ENCODE results near the gene ACTR1B. TPM values are rescaled to one million over a fixed set of nuclear protein-coding genes. Genes with fewer than 3 reads are reported as not detected.
"Not testable (repeated sequence)": the region's sequence is repeated elsewhere in the genome, so short reads cannot be mapped to it uniquely, and the experiment has no call there.

ACTR1B gene
- 39.5 TPM for total RNA-seq

DNA sequence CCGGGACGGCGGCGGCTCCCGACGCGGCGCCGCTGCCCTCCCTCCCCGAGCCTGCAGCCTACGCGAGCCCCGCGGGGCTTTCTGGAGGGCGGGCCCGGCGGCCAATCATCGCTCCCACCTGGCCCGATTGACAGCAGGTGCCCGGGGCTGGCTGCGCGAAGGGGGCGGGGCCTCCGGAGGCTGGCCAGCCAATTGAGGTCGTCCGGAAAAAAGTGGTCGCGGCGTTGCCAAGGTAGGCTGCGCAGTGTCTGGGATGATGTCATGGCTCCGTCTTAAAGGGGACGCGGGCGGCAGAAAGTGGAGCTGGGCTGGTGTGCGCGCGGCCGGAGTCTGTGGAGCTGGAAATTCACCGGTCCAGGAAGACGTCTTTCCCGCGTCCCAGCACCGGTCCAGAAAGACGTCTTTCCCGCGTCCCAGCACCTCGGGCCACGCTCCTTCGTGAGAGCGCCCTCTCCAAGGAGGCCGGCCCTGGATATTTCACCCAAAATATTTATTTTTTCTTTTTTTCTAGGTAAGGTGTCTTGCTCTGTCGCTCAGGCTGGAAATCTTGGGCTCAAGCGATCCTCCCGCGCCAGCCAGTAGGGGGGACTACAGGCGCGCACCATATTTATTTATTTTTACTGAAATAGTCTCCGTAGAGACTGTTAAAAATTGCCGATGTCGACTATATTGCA lies at the start of gene ACTR1B:
ACTR1B (minus strand) TSS at position 83 of the 674 bp plus-strand sequence. CDS start 154 bp downstream, outside the sequence.
- Histone ChIP-seq H3K4me3 (peak within 1 kb of the TSS; percentile 80 to 100), H3K4me1 (peaks cover 42% of the 10 kb centered on the region), H3K27me3 (no peaks in the 10 kb centered on the region), H3K27ac (peak within 1 kb of the TSS; percentile 97), H3K36me3 (peaks cover 0 to 2% of the 10 kb centered on the region in 2 donors), H3K9me3 (no peaks in the 10 kb centered on the region)
- TF ChIP-seq, protein P1, sequence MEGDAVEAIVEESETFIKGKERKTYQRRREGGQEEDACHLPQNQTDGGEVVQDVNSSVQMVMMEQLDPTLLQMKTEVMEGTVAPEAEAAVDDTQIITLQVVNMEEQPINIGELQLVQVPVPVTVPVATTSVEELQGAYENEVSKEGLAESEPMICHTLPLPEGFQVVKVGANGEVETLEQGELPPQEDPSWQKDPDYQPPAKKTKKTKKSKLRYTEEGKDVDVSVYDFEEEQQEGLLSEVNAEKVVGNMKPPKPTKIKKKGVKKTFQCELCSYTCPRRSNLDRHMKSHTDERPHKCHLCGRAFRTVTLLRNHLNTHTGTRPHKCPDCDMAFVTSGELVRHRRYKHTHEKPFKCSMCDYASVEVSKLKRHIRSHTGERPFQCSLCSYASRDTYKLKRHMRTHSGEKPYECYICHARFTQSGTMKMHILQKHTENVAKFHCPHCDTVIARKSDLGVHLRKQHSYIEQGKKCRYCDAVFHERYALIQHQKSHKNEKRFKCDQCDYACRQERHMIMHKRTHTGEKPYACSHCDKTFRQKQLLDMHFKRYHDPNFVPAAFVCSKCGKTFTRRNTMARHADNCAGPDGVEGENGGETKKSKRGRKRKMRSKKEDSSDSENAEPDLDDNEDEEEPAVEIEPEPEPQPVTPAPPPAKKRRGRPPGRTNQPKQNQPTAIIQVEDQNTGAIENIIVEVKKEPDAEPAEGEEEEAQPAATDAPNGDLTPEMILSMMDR (IDR thresholded peaks at IDR 0.05): peak in 1 of 3 experiments; percentile 37
- TF ChIP-seq POLR2A (IDR thresholded peaks at IDR 0.05): peak; percentile 84 to 98
- peak; percentile 93 to 95 for TF ChIP-seq POLR2AphosphoS5 (IDR thresholded peaks at IDR 0.05; ENCODE audit: insufficient read depth in 1 of 2, low read depth in 1 of 2)
- DNase-seq (ENCODE audit: extremely low spot score in 2 of 2): peak in 1 of 2 donors; percentile 98
- intact Hi-C loops (cut with DNase I): no loop called here

DNA sequence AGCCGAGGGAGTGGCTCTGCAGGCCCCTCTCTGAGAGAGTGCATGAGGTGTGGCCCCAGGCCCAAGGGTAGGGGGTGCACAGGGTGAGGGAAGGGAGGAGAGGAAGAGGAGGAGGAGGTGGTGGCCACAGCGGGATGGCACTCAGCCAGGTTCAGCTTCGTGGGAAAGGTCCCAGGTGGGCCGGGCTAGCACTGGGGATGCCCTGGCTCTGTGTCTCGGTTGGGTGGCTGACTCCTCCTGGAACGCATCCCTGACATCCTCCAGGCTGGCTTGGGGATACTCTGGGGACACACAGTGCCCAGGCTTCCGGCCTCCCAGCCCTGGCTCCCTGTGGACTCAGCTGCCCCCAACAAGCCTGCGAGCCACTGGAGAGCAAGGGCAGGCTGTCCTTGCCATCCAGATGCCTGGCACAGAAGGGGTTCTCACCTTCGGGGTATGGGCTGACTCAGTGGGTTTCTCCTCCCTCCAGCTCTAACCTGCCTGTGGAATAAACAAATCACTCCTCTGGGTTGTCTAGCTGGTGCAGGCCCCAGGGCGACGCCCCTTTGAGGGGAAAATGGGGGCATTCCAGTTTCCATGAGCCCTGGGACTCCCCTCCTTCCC lies 49.0 kb upstream of the ACTR1B start:
- Histone ChIP-seq H3K27me3 (no peaks in the 10 kb centered on the region), H3K27ac (no peak overlapping the region), H3K9me3 (no peaks in the 10 kb centered on the region), H3K4me3 (no peak overlapping the region), H3K4me1 (no peaks in the 10 kb centered on the region), H3K36me3 (no peaks in the 10 kb centered on the region)
- DNase-seq (ENCODE audit: extremely low spot score in 2 of 2): no peak
- TF ChIP-seq POLR2A (IDR thresholded peaks at IDR 0.05) (no peak), POLR2AphosphoS5 (IDR thresholded peaks at IDR 0.05; ENCODE audit: insufficient read depth in 1 of 2, low read depth in 1 of 2) (no peak)
- TF ChIP-seq, protein P1 (IDR thresholded peaks at IDR 0.05): no peak
- intact Hi-C loops (cut with DNase I): no loop called here

DNA sequence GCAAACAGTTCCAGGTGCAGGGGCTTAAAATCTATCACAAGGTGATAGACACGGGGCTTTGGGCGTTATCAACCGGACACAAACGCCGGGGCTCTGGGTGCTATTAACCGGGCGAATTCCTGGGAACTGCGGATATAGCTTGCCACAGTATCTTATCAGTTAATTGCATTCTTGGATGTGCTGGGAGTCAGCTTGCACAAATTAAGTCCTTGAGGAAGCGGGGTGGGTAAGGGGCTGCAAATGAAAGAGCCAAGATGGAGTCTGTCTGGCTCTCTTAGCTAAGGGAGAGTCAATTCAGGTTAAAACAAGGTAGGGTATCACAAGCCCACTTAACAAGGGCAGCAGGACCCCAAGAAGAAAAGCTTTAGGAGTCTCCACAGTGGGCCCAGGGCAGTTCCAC lies 48.3 kb upstream of the ACTR1B start:
- H3K27me3 ChIP-seq; H3K36me3 ChIP-seq; DNase-seq (ENCODE audit: extremely low spot score in 2 of 2); H3K4me1 ChIP-seq; intact Hi-C loops (cut with DNase I); H3K9me3 ChIP-seq; H3K27ac ChIP-seq; H3K4me3 ChIP-seq: not testable (repeated sequence)

DNA sequence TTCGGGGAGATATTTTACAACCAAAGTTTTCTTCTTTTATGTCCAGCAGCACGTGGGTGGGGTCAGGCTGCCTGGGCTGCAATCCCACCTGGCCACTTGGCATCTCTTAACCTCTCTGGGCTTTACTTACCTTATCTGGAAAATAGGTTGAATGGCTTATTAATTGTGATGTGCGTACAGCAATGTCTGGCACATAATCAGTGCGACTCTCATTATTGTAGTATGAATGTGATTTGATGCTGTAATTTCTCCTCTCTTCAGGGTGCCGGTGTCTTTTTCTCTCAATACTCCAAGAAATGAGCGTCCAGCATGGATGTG lies 47.5 kb upstream of the ACTR1B start:
- H3K4me1 ChIP-seq: no peaks in the 10 kb centered on the region
- H3K27me3 ChIP-seq: no peaks in the 10 kb centered on the region
- intact Hi-C loops (cut with DNase I): no loop called here
- no peaks in the 10 kb centered on the region for H3K36me3 ChIP-seq
- no peak overlapping the region for H3K27ac ChIP-seq
- no peaks in the 10 kb centered on the region for H3K9me3 ChIP-seq
- no peak overlapping the region for H3K4me3 ChIP-seq
- DNase-seq (ENCODE audit: extremely low spot score in 2 of 2): no peak
- TF ChIP-seq POLR2AphosphoS5 (IDR thresholded peaks at IDR 0.05; ENCODE audit: insufficient read depth in 1 of 2, low read depth in 1 of 2) (no peak), POLR2A (IDR thresholded peaks at IDR 0.05) (no peak)
- TF ChIP-seq, protein P1 (IDR thresholded peaks at IDR 0.05): no peak

DNA sequence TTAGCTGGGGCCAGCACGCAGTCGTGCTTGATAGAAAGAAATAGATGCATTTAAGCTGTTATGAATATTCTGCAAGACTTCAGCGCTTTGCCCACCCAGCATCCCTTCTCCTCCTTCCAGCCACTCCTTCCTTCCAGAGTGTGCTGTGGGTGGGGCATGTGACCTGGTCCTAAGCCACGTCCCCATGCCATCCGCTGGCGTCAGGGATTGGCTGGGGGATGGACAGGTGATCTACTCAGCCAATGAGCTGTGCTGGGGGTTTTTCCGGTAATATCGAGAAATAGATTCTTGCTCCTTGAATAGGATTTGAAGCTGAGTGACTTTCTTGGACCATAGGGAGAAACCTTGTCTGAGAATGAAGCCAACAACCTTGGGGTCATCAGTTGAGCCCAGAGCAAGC lies 44.8 kb upstream of the ACTR1B start:
- DNase-seq (ENCODE audit: extremely low spot score in 2 of 2): no peak
- no peaks in the 10 kb centered on the region for H3K9me3 ChIP-seq
- H3K27ac ChIP-seq: no peak overlapping the region
- no peaks in the 10 kb centered on the region for H3K27me3 ChIP-seq
- no peaks in the 10 kb centered on the region for H3K36me3 ChIP-seq
- H3K4me1 ChIP-seq: no peaks in the 10 kb centered on the region
- intact Hi-C loops (cut with DNase I): loop anchor here (10.0 kb wide), 1 partner anchor 1476 kb away; the partner anchor contains the start of genes MITD1 and MRPL30
- H3K4me3 ChIP-seq: no peak overlapping the region
- TF ChIP-seq POLR2AphosphoS5 (IDR thresholded peaks at IDR 0.05; ENCODE audit: insufficient read depth in 1 of 2, low read depth in 1 of 2): no peak
- TF ChIP-seq, protein P1 (IDR thresholded peaks at IDR 0.05): no peak
- no peak for TF ChIP-seq POLR2A (IDR thresholded peaks at IDR 0.05)
